GM03348 (cell line): ENCODE data around the gene LAGE3.

ENCODE experiments used
- DNase-seq: peaks from one replicate; pipeline ENCODE4 v3.0.0; 2012; ENCODE audit warnings: low spot score

The LAGE3 gene

GRCh38 chrX:154433605-154434004 lies 45.5 kb downstream of the LAGE3 start:
- DNase-seq, result no peak

DNA sequence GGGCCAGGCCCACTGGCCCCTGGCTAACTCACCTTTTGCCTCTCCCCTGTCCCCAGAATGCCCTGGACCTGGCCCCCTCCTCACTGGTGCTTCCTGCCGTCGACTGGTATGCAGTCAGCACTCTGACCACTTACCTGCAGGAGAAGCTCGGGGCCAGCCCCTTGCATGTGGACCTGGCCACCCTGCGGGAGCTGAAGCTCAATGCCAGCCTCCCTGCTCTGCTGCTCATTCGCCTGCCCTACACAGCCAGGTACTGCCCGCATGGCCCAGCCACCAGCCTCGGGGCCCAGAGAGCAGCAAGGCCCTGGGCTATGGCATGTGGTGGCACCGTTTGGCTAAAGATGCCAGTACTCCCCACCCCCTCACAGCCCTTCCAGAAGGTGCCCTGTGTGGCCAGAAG lies 46.9 kb downstream of the LAGE3 start:
- DNase-seq, result no peak

DNA sequence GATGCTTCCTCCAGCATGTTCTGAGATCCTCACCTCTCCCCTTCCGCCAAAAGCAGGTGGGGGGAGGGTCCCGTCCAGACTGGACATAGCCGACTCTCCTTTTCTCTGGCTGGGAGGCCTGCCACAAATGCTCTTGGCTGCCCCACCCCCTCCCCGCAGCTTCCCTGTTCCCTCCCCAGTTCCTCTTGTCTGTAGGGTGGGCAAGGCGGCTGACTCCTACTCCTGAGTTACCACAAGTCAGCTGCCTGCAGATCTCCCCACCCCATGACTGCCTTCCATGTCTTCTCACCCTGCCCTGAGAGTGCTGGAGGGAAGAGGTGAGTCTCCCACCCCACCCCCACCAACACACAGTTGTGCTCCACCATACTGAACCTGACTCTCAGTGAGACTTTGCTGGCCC lies 47.7 kb downstream of the LAGE3 start:
- no peak for DNase-seq

- DNase-seq, result no peak
These were observed 48.2 kb downstream of the LAGE3 start for GRCh38 chrX:154430916-154431315.

DNA sequence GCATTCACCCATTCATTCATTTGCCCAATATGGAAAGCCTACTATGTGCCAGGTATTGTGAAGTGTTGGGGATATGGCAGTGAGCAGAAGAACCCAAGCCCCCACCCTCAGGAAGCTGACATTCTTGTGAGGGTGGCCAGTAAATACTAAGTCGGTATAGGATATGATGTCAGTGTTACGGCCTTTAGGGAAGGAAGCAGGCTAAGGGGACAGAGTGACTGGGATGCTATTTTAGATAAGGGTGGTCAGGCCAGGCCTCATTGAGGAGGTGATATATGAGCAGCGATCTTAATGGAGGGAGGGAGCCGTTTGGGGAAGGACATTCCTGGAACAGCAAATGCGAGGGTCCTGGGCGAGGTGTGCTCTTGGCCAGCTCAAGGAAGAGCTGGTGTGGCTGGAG lies 48.6 kb downstream of the LAGE3 start:
- DNase-seq, result no peak

- DNase-seq, result no peak
These were observed 49.4 kb downstream of the LAGE3 start for GRCh38 chrX:154429711-154430110.

- peak; percentile 95 for DNase-seq
These were observed 50.6 kb downstream of the LAGE3 start, which contains the start of gene ATP6AP1 for GRCh38 chrX:154428176-154429171. TSS of gene ATP6AP1 (plus strand) at chrX:154428677. CDS start at chrX:154428693, 16 bp downstream.
